PC-9 (cell line): ENCODE results near the gene SORCS2.

Experiments
- EZH2 ChIP-seq: fragments of 200-600 bp; sonication (generic); IDR thresholded peaks from 2 replicates; pipeline ENCODE4 v1.8.0; 2017; ENCODE audit warnings: antibody characterized with exemption, low read depth
- TF ChIP-seq, protein P1 (sequence below): fragments of 200-600 bp; sonication (generic); conservative IDR thresholded peaks from 2 replicates; pipeline ENCODE4 v1.6.1; 2017; ENCODE audit warnings: mixed run types, antibody characterized with exemption, mild to moderate bottlenecking, moderate library complexity

DNA sequence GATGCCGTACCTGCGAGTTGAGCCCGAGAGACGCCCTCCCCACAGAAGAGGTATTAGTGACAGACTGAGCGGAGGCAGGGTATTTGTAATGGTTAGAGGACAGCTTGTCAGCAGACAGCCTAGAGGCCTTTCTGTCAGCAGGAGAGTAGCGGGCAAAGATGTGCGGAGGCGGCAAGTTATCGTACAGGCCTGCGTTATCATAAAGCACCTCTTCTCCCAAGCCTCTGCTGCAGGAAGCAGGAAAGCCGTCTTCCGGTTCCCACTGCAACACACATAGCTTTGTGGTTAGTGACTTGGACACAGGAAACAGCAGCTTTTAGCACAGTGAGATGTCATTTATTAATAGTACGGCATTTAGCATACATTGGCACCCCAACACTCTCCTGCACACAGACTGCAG is 589.0 kb downstream of the SORCS2 start:
- TF ChIP-seq, protein P1, sequence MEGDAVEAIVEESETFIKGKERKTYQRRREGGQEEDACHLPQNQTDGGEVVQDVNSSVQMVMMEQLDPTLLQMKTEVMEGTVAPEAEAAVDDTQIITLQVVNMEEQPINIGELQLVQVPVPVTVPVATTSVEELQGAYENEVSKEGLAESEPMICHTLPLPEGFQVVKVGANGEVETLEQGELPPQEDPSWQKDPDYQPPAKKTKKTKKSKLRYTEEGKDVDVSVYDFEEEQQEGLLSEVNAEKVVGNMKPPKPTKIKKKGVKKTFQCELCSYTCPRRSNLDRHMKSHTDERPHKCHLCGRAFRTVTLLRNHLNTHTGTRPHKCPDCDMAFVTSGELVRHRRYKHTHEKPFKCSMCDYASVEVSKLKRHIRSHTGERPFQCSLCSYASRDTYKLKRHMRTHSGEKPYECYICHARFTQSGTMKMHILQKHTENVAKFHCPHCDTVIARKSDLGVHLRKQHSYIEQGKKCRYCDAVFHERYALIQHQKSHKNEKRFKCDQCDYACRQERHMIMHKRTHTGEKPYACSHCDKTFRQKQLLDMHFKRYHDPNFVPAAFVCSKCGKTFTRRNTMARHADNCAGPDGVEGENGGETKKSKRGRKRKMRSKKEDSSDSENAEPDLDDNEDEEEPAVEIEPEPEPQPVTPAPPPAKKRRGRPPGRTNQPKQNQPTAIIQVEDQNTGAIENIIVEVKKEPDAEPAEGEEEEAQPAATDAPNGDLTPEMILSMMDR, result no peak
- no peak for TF ChIP-seq EZH2
